ENCODE data around the gene ZMYND19. TPM values are rescaled to one million over a fixed set of nuclear protein-coding genes. Genes with fewer than 3 reads are reported as not detected.
"Not testable (repeated sequence)": the region's sequence is repeated elsewhere in the genome, so short reads cannot be mapped to it uniquely, and the experiment has no call there.

Gene ZMYND19
- total and polyA plus RNA-seq, 2 donors (not counting 3 experiments of a cell fraction or from before 2014, with no cell fraction given), result 22.8 to 32.6 TPM

DNA sequence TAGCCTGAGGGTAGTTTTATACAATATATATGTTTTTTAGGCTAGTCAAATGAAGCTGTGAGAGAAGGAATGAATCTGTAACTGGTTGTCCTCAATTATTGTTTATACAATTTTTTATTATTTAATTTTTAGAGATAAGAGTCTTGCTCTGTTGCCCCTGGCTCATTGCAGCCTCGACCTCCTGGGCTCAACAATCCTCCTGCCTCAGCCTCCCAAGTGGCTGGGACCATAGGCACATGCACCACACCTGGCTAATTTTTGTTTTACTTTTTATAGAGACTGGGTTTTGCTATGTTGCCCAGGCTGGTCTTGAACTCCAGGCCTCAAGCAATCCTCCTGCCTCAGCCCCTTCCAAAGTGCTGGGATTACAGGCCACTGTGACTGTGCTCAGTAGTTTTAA lies 36.0 kb downstream of the ZMYND19 start:
- Histone ChIP-seq H3K79me2 (ENCODE audit: control insufficient read depth, insufficient read depth, low read length) (peaks cover 5% of the 10 kb centered on the region), H3K4me1 (ENCODE audit: control insufficient read depth, extremely low read depth, insufficient read depth, low read length) (peaks cover 9% of the 10 kb centered on the region), H3K4me3 (replicated peaks in 1 of 3; ENCODE audit: insufficient read depth in 1 of 3, low read depth in 1 of 3, low read length in 3 of 3) (no peak overlapping the region), H3K27me3 (ENCODE audit: control insufficient read depth in 2 of 2, insufficient read depth in 2 of 2, low read length in 2 of 2) (no peaks in the 10 kb centered on the region), H3K36me3 (ENCODE audit: control insufficient read depth in 2 of 2, extremely low read depth in 1 of 2, insufficient read depth in 2 of 2, low read length in 2 of 2) (peaks cover 6 to 18% of the 10 kb centered on the region in 2 experiments), H3K9ac (replicated peaks; ENCODE audit: extremely low read depth, insufficient read depth, low read length) (no peak overlapping the region), H3K9me1 (replicated peaks; ENCODE audit: control insufficient read depth, extremely low read depth, insufficient read depth, low read length) (no peaks in the 10 kb centered on the region), H3K4me2 (ENCODE audit: insufficient read depth, low read length) (no peak overlapping the region), H3K27ac (ENCODE audit: insufficient read depth, low read depth, low read length) (no peak overlapping the region), H3K9me3 (replicated peaks; ENCODE audit: control insufficient read depth, insufficient read depth, low read length) (no peaks in the 10 kb centered on the region), H4K20me1 (replicated peaks; ENCODE audit: control insufficient read depth, extremely low read depth, insufficient read depth, low read length) (no peaks in the 10 kb centered on the region), H2AFZ (ENCODE audit: low read depth, low read length) (no peak overlapping the region)
- CTCF ChIA-PET, result interaction anchor here (1.5 kb wide), 1 partner anchor 19 kb away, joined by 4 read pairs; no protein-coding TSS in a partner anchor
- intact Hi-C loops (cut with micrococcal nuclease), result no loop called here
- BruUV-seq (replicated peaks), result no TSS peak
- dilution Hi-C loops (cut with MboI; ENCODE audit: extremely low pct_ligation_motif_present, low sequenced_read_pairs), result no loop called here
- TF ChIP-seq POLR2A (IDR thresholded peaks at IDR 0.05; ENCODE audit: low read depth, low read length) (no peak), EZH2 (IDR thresholded peaks at IDR 0.05; ENCODE audit: borderline replicate concordance, low read depth, low read length, severe bottlenecking) (no peak), MYC (IDR thresholded peaks at IDR 0.05; ENCODE audit: low read depth, low read length) (no peak), JUN (IDR thresholded peaks at IDR 0.05; ENCODE audit: borderline replicate concordance, insufficient read depth, insufficient read length, low read depth) (no peak), FOS (IDR thresholded peaks at IDR 0.05; ENCODE audit: borderline replicate concordance, insufficient read depth, low read length) (no peak), MAX (IDR thresholded peaks at IDR 0.05; ENCODE audit: insufficient read depth, insufficient read length) (no peak)
- TF ChIP-seq, protein P1, sequence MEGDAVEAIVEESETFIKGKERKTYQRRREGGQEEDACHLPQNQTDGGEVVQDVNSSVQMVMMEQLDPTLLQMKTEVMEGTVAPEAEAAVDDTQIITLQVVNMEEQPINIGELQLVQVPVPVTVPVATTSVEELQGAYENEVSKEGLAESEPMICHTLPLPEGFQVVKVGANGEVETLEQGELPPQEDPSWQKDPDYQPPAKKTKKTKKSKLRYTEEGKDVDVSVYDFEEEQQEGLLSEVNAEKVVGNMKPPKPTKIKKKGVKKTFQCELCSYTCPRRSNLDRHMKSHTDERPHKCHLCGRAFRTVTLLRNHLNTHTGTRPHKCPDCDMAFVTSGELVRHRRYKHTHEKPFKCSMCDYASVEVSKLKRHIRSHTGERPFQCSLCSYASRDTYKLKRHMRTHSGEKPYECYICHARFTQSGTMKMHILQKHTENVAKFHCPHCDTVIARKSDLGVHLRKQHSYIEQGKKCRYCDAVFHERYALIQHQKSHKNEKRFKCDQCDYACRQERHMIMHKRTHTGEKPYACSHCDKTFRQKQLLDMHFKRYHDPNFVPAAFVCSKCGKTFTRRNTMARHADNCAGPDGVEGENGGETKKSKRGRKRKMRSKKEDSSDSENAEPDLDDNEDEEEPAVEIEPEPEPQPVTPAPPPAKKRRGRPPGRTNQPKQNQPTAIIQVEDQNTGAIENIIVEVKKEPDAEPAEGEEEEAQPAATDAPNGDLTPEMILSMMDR (IDR thresholded peaks at IDR 0.05; ENCODE audit: extremely low read depth in 1 of 2, insufficient read depth in 1 of 2, low read depth in 1 of 2, low read length in 2 of 2), result no peak
- POLR2A ChIA-PET, result no interaction called here
- no peak for DNase-seq (ENCODE audit: low read depth, low spot score)
- FAIRE-seq, result peak; percentile 66

- dilution Hi-C loops (cut with MboI; ENCODE audit: extremely low pct_ligation_motif_present, low sequenced_read_pairs); H3K4me3 ChIP-seq (replicated peaks in 1 of 3; ENCODE audit: insufficient read depth in 1 of 3, low read depth in 1 of 3, low read length in 3 of 3); POLR2A ChIA-PET; FAIRE-seq; H3K79me2 ChIP-seq (ENCODE audit: control insufficient read depth, insufficient read depth, low read length); H3K9ac ChIP-seq (replicated peaks; ENCODE audit: extremely low read depth, insufficient read depth, low read length); H3K4me2 ChIP-seq (ENCODE audit: insufficient read depth, low read length); H3K9me3 ChIP-seq (replicated peaks; ENCODE audit: control insufficient read depth, insufficient read depth, low read length); H3K9me1 ChIP-seq (replicated peaks; ENCODE audit: control insufficient read depth, extremely low read depth, insufficient read depth, low read length); H4K20me1 ChIP-seq (replicated peaks; ENCODE audit: control insufficient read depth, extremely low read depth, insufficient read depth, low read length); intact Hi-C loops (cut with micrococcal nuclease); BruUV-seq (replicated peaks); H2AFZ ChIP-seq (ENCODE audit: low read depth, low read length); DNase-seq (ENCODE audit: low read depth, low spot score); H3K27me3 ChIP-seq (ENCODE audit: control insufficient read depth in 2 of 2, insufficient read depth in 2 of 2, low read length in 2 of 2); H3K4me1 ChIP-seq (ENCODE audit: control insufficient read depth, extremely low read depth, insufficient read depth, low read length); H3K27ac ChIP-seq (ENCODE audit: insufficient read depth, low read depth, low read length): not testable (repeated sequence)
- CTCF ChIA-PET, result interaction anchor here (1.5 kb wide), 1 partner anchor 19 kb away, joined by 4 read pairs; no protein-coding TSS in a partner anchor
- H3K36me3 ChIP-seq (ENCODE audit: control insufficient read depth in 2 of 2, extremely low read depth in 1 of 2, insufficient read depth in 2 of 2, low read length in 2 of 2), result peaks cover 6 to 18% of the 10 kb centered on the region in 2 experiments
These were observed 36.7 kb downstream of the ZMYND19 start for GRCh38 chr9:137553654-137554053.
